Fibroblast of the aortic adventitia (primary cell): ENCODE measurements around the gene ZNF35. TPM values are rescaled to one million over a fixed set of nuclear protein-coding genes. Genes with fewer than 3 reads are reported as not detected.

Source experiments
- DNase-seq: peaks from one replicate; pipeline ENCODE4 v3.0.0-alpha.2; 2010; ENCODE audit warnings: low read depth
- H3K4me3 ChIP-seq: 2 replicates; pipeline ENCODE4 v1.5.1; 2011; ENCODE audit warnings: low read depth, mild to moderate bottlenecking, control low read depth, low read length, moderate library complexity
- total RNA-seq: library from RNA; depleted of rRNA; stranded (reverse); fragments of >200 nt; gene quantifications from 2 replicates; pipeline ENCODE4 v1.2.3, GENCODE V29; 2012; ENCODE audit warnings: low replicate concordance
- TF ChIP-seq, protein P1 (sequence below): IDR thresholded peaks from 2 replicates; pipeline ENCODE4 v1.5.1; 2011; ENCODE audit warnings: mild to moderate bottlenecking, low read length, control low read depth, inconsistent platforms; ENCODE audit not compliant: insufficient read depth

ZNF35 gene
- total RNA-seq, result 10.1 and 12.9 TPM in 2 replicates

DNA sequence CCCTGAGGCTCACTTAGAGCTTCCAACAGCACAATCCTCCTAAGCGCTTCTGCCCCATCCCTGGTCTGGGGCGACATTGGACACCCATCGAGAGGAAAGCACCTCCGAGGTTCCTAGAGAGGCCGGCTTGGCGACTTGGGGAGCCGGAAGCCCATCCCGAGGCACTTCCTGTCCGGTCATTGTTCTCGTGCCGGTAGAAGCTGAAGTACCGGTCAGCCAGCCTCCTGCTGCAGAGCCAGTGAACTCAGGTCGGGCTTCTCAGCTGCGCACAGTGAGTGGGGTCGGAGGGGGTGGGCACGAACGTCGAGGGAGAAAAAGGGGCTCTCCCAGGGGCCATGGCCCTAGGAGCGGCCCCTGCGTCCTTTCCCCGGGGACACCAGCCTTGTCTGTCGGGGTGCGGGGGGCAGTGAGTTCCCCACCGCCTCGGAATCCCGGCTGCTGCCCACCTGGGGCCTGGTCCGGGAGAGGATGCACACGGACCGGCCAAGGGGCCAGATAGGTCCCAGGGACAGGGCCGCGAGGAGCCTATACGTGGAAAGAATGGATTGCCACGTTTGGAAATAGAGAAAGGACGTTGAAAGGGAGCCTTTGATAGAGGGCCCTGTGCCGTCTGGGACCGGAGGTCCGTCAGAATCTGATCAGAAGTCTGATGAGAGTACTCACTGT, at the start of gene ZNF35:
ZNF35 (plus strand) TSS at position 169 of the 666 bp plus-strand sequence. CDS start 2,336 bp downstream, outside the sequence.
- H3K4me3 ChIP-seq, result peak within 1 kb of the TSS; percentile 89
- TF ChIP-seq, protein P1, sequence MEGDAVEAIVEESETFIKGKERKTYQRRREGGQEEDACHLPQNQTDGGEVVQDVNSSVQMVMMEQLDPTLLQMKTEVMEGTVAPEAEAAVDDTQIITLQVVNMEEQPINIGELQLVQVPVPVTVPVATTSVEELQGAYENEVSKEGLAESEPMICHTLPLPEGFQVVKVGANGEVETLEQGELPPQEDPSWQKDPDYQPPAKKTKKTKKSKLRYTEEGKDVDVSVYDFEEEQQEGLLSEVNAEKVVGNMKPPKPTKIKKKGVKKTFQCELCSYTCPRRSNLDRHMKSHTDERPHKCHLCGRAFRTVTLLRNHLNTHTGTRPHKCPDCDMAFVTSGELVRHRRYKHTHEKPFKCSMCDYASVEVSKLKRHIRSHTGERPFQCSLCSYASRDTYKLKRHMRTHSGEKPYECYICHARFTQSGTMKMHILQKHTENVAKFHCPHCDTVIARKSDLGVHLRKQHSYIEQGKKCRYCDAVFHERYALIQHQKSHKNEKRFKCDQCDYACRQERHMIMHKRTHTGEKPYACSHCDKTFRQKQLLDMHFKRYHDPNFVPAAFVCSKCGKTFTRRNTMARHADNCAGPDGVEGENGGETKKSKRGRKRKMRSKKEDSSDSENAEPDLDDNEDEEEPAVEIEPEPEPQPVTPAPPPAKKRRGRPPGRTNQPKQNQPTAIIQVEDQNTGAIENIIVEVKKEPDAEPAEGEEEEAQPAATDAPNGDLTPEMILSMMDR, result no peak
- peak; percentile 91 for DNase-seq

- TF ChIP-seq, protein P1, result no peak
- DNase-seq, result no peak
- H3K4me3 ChIP-seq, result no peak overlapping the region
These were observed 46.8 kb upstream of the ZNF35 start for GRCh38 chr3:44601749-44602148.

GRCh38 chr3:44612678-44613077, 35.9 kb upstream of the ZNF35 start:
- no peak for DNase-seq
- TF ChIP-seq, protein P1, result no peak

GRCh38 chr3:44624749-44625480, 23.6 kb upstream of the ZNF35 start, which contains the start of gene ZNF197:
ZNF197 (plus strand) TSS chr3:44625036; CDS start chr3:44629155, 4,119 bp downstream.
- TF ChIP-seq, protein P1, result peak; percentile 17
- H3K4me3 ChIP-seq, result peak within 1 kb of the TSS; percentile 88
- peak; percentile 93 for DNase-seq

More at GRCh38 chr3:44612678-44613077, 35.9 kb upstream of the ZNF35 start:
- no peak overlapping the region for H3K4me3 ChIP-seq

DNA sequence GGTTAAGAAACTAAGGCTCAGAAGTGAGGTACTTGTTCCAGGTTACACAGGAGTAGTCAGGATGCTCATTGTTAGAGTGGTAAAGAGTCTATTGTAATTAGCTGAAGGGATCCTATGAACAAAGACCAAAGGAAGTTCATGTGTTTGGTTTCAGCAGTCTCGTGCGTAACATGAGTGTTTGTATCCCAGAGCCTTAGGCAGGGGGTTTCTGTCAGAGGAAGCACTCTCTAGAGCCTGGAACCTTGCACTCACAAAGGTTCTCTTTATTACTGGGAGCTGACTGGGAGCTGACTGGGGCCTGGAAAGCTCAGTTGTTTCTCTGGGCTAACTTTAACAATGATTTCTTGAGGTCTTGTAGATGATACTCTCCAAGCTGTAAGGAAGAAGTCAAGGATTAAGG, 19.8 kb upstream of the ZNF35 start:
- TF ChIP-seq, protein P1, result no peak
- DNase-seq, result no peak
- no peak overlapping the region for H3K4me3 ChIP-seq

DNA sequence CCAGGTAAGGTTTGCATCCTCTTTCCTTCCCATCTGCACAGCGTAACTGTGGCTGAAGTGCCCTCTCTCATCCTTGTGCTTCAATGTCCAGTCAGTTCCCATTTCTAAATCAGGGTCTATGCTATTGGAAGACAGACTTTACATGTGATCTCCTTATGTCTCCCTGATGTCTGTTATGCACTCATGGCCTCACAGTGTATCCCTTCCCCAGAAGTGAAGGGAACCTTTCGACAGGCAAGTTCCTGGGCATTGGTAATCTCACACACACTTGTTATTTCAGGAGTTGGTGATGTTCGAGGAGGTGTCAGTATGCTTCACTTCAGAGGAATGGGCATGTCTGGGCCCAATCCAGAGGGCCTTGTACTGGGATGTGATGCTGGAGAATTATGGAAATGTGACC, 16.3 kb upstream of the ZNF35 start:
- TF ChIP-seq, protein P1, result no peak
- H3K4me3 ChIP-seq, result no peak overlapping the region
- no peak for DNase-seq
